ENCODE results near the gene SPOCK1.

SPOCK1 gene

DNA sequence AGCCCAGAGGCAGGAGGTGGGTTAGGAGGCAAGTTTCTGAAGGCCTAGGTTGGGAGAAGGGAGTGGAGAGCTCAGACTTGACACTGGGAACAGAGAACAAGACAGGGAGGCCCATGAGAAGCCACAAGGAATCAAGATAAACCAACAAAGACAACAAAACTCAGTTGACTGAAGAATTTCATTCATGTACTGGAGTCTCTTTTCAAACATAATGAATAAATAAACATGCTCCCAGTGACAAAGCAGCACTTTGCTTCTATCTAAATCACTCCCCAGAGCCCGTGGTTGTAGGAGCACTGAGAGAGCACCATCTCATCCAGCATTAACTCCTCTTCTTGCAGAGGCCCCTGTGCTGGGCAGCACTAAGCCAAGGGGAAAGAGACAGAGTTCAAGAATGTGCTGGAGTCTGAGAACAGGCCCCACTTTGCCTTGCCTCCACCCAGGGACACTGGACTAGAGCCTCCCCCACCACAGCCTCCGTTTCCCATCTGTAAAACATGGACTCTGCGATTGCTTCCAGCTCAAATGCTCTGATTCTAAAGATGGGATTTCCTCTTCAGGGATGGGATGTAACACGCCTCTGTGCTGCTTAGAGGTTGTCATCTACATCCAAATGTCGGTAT lies 282.0 kb downstream of the SPOCK1 start:
- no peak for DNase-seq

DNA sequence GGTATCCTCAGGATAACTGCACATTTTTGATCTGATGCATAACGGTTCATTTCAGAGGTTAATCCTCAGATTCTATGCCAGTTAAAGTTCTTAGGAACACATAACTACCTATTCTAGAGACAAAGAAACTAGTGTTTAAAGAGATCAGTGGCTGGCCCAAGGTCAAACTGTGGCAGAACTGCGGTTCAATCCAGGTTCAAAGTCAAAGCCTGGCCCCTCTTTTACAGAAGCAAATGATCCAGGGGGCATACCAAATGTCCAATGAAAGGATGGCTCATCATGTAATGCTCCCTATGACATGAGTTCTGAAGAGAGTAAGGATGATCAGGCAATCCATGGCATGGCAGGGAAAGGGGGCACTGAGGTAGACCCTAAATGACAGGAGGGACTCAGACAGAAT lies 283.3 kb downstream of the SPOCK1 start:
- DNase-seq = no peak

DNA sequence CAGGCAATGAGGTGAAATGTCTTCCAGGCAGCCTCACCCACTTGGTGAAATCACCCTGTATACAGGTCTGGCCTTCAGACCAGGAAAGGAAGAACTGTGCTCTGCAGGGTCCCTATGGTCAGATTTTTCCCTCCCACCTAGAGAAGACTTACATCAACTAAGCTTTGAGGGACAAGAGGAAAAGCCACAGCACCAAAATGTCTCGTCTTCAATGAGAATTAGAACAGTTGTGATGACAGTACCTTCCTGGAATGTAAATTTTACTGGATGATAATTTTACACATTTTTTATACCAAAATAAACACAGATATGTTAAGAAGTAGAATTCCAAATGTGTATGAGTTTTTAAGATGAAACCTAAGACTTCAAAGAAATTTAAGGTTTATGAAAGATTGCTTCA lies 283.9 kb downstream of the SPOCK1 start:
- no peak for DNase-seq

DNA sequence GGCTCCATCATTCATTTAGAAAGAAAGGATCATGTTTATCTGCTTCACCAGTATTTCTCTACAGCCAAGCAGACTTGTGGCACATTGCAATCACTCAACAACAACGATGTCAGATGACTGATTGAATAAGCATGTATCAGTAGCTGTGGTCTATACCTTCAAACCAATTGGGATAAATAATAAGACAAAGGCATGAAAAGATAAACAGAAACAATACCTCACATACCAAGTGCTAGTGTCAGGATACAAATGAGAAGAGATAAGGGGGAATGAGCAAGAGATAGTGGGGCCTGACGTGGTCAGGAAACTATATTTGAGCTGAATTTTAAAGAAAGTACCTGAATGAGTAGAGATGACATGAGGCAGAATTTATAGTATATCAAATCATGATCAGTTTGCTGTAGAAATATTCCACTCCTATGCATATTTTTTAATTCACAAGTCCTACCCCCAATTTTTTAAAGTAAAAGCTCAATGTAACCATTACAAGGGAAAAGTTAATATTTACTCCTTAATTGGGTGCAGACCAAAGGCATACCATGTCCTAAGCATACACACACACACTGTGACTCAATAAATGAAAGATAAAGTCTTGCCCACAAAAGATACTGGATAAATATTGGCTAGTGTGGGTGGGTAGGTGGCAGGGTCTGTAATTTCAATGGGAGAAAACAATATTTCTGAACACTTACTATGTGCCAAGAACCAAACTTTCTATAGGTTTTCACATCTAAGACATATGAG lies 284.5 kb downstream of the SPOCK1 start:
- DNase-seq = no peak

DNA sequence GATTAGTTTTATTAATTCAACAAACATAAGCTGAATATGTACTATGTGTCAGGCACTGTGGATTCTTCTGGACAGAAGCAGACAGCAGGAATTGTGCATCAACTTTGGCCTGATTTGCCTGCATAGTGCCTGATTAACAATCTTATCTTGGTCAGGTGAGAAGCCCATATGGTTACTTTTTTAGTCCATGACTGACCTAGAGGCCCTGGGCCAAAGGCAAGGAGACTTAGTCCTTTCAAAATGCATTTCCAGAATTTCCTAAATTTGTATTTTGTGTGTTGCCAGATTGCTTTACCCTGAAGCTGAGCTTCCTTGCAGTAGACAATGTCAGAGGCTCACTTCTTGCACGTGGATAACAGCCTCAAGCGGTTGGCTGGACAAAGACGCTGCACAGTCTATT lies 286.7 kb downstream of the SPOCK1 start:
- DNase-seq = no peak

DNA sequence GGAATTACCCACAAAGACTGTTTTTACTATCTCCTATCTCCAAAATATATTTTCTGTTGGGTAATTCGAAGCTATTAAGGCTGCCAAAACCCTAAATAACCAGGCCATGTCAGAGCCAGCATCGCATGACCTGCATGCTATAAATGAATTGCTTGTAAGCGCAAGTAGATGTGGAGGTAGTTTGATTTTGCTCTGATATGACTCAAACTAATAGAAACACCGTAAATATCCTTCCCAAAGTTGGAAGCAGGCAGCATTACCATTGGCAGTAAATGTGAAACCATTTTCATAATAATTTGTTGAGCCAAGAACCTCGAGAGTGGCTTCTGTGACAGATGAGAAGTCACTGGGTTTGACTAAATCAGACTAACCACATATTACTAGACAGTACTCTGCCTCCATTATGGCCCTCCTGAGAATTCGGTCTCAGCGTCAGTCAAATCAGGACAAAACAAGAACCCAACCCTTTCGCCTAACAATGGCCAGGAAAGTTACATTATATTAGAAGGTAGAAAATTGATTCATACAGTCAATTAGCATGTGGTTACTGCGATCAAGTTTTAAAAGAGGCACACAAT lies 289.8 kb downstream of the SPOCK1 start:
- DNase-seq = no peak

DNA sequence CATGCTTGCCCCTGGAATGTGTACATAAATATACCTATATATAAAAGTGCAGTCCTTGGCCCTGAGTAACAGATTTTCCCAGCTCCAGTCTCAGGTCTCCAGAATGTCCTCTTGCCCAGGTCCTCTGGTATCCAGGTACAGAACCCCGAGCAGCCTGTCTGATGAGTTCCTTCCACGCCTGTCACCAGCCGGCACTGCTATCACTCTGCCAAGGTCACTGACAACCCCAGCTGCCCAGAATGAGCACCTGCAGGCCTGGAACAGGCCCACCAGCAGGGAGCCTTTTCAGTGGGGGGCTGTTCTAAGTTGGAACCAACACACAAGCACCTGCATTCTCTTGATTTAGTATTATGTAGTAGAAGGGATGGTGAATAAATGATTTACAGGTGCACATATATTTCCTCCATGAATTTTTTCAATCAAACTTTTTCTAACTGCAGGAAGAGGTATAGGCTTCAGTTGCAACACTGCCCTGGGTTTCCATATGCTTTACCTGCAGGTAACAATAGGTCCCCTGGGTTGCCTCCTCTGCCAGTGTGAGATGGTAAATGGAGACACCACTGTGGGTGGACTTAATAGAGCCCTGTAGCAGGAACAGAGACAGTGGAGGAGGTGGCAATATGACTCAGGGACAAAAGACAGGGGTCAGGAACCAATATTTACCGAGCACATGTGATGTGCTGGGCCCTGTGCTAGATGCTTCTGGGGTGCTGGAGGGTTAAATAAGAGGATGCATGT lies 291.9 kb downstream of the SPOCK1 start:
- DNase-seq = no peak

DNA sequence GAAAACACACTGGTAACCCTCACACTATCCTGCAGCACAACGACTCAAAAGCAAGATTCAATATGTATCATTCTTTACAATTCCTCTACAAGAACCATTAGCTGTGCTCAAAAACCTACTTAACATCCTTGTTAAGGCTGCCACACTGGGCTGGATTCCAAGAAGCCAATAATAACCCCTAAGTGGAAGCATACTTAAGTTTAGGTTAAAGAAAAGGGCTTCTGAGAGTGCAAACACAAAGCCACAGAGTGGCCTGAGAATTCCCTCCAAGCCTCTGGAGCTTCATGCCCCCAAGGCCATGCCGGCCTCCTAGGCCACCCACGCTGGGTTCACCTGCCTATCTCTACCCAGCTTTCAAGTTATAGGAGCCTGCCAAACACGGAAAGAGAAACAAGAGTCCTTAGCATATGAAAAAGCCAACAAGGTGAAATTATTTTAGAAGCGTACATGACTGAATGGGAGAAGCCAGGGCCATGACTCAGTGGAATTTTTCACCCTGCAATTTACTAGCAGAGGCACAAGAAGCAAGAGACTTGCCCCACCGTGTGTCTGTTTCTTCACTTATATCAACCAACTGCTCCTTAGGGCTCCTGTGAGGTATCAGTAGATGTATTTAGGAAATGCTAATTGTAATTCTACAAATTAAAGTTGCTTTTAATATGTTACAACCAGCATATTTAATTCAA lies 293.0 kb downstream of the SPOCK1 start:
- DNase-seq = peak; percentile 45

DNA sequence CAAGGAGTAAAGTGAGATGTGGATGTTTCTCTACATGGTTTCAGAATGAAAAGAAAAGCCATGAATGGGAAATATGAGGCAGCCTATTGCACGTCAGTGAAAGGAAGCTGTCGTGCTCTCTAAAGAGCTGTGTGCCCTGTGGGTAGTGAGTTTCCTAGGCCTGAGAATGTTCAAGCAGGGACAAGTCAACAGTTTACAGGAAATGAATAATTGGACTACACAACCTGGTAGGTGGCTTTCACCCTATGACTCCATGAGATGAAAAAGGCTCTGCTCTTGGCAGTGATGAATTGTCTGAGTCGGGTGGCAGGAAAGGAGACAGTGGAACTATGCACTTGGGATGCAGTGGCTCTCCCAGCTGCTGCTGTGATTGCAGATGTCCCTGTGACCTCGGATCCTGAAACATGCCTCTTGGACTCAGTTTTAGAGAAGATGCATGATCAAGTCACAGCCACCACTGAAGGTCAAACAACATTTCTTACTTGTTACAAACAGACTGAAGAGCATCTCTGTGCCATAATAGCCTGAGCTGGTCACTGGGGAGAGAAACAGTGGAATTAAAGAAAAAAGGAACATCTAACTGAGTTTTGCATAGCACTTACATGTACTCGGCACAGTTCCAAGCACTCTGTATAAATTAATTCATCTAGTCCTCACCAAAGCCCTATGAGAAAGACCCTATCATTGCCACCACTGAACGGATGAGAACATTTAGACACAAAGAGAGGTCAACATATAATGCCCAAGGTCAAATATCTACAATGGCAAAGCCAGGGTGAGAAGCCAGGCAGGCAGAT lies 293.7 kb downstream of the SPOCK1 start:
- no peak for DNase-seq

DNA sequence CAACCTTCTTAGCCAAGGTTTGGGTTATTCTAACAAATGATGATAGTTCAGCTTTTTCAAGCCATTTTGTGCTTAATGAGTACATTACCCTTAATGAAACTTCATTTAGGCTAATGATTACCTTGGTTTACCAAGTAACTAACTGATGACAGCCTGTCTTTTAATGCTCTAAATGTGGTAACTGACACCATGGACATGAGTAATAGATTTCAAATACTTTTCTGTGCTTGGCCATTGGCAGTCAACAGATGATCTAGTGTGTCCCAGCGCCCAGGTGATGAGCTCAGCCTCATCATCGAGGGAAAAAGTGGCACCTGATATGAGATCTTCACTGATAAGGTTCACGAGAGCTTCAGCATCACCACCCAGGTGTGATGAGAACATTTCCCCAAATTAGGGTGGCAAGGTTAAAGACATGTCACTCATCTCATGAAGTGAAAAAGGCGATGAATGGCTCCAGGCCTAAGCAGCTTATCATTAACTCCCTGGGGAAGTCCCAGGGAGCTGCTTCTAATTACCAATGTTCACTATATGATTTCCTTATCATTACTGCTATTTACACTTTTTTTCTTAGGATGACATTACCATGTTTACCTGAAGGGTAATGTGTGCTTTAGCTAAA lies 296.0 kb downstream of the SPOCK1 start:
- DNase-seq = no peak

DNA sequence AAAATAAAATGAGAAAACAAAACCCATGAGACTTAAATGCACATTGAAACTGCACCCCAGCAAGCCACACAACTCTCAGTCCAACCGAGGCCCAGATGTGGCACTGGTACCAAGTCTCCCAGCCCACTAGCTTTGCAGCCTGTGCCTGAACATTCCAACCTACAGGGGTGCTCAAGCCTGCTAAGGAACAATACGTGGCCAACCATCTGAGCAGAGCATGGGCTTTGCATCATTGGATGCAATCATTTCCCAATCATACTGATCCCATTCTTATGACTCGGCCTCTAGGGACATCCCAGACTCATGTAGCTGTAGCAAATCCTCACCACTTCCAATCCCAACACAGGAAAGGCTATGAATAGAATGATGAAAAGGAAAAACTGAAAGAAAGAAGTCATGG lies 297.2 kb downstream of the SPOCK1 start:
- no peak for DNase-seq

DNA sequence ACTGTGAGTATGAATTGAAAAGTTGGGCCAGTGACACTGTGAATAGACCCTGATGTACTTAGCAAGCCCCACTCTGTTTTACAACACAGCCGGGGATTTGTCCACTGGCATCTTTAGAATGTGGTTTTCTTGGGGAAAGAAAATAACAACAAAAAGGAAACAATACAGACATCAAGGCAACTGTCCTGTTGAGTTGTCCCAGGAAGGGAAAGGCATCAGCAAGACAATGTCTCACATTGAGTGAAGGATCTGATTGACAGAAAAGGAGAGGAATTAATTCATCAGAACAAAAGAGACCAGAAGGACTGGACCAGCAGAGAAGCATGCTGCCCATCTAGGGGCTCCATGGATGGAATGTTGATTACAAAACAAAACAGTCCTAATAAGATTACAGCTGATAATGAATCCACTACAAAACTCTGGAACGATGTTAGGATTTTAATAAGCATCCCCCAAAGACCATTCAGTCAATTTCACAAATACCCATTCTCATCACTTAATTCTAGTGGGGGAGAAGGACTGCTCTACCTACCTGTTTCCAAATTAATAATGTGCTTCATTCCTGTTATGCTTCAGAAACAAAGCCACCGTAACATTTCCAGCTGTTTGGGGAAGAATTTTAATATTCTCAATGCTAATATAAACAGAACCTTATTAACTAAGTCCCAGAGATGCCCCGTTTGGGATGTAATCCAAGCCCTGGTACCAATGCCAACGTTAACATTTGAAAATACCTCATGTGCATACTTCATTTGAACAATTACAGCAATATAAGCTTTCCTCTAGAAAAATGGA lies 298.0 kb downstream of the SPOCK1 start:
- DNase-seq = no peak

DNA sequence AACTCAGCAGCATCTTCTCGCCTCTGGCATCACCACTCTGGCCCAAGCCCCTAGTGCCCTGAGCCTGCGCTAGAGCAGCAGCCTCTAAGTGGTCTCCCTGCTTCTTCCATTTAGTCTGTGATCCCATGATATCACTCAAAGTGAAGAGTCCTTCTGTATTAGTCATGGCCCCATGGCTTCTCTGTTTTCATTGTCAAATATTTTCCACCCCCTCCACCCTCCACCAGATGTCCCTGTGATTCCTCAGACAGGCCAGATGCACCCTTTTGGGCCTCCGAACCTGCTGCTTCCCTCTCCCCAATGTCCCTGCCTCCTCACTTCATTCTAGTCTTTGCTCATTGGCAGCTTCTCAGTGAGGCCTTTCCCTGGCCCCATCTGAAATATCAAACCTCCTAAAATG lies 299.2 kb downstream of the SPOCK1 start:
- no peak for DNase-seq

DNA sequence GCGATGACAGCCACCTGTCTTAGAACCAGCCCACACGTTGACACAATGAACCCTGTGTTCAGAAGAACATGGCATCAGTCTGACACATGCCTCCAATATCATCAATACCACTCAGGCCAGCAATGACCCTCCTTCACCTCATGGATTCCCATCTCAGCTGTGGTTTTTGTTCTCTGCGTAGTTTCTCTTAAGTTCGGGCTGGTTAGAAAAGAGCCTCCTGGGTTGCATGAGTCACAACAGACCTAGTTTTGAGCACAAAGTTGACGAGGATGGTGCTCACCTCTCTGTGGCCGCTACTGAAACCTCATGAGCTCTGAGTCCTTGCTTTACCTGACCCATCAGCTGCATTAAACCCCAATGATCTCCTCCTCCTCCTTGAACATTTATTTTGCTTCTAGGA lies 299.9 kb downstream of the SPOCK1 start:
- no peak for DNase-seq

DNA sequence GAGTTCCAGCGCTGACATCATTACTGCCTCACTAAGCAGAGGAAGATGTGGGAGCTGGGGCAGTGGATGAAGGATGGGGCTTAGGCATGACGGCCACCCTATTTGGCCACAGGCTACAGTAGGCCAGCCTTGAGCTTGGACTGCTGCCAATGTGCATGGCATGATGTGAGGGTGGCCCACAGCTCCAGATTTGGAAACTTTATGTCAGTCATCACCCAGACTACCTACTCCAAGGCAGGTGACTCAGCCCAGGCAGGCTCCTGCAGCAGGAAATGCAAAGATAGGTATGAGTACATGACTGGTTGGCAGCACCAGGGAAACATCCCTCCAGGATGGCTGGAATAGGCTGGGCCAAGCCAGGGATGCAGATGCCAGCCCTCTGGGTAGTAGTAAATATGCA lies 303.6 kb downstream of the SPOCK1 start:
- no peak for DNase-seq

DNA sequence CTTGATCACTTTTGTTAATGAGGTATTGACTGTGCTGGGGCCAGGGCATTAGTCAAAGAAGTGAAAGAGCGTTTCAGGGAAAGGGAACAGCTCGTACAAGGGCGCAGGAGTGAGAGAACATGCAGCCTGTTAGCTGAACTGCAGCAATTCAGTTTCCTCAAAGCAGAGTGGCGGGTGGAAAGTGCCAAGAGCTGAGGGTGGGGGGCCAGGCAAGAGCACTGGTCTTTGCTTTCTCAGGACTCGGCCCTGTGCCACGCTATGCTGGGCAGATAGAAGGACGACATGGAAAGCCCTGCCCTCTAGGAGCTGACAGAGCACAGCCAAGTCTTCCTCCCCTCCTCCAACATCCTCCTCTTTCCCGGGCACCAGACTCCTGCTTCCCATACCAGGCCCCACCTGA lies 304.8 kb downstream of the SPOCK1 start:
- no peak for DNase-seq

DNA sequence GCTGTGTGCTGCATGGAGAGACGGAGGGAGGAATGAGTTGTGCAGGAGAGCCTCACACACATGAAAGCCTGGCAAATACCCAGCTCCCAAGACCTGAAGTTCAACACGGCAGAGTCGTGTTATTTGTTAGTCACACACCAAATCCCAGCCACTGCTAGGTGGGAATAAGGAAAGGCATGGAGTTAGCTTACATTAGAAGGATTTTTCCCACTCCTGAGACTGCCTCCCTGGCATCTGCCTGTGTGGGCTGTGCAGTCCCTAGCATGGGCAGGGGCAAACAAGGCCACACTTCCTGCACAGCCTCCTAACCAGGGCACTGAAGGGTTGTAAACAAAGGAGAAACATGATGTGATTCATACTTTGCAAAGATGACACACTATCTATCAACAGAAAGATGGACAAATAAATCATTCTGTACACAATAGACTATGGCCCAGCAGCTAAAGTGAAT lies 306.8 kb downstream of the SPOCK1 start:
- no peak for DNase-seq

DNA sequence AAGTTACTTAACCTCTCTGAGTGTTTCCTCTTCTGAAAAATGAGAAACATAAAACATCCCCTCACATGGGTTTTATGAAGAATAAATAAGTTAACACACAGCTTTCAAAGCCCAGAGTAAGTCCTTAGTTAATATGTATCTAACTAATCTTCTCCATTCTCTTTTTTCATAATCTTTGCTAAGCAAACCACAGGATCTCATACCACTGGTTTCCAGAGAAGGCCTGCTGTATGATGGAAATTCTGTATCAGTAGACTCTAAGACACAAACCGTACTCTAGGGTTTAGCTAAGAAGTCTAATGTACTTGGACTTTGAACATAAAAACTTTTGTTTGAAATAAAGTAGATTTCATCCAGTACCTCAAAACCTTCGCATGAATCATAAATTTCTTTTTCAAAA lies 307.9 kb downstream of the SPOCK1 start:
- DNase-seq = no peak

DNA sequence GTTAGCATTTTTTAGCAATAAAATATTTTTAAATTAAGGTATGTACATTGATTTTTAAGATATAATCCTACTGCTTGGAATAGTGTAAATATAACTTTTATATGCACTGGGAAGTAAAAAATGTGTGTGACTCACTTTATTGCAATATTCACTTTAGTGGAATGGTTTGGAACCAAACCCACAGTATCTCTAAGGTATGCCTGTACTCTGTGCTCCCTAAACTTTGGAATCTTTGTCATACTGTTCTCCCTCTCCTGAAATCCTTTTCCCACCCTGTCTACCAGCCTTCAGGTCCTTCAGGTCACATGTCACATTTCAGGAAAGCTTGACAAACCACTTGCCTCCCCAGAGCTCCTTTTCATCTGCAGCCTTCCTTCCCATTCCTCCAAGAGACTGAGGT lies 308.7 kb downstream of the SPOCK1 start:
- no peak for DNase-seq

DNA sequence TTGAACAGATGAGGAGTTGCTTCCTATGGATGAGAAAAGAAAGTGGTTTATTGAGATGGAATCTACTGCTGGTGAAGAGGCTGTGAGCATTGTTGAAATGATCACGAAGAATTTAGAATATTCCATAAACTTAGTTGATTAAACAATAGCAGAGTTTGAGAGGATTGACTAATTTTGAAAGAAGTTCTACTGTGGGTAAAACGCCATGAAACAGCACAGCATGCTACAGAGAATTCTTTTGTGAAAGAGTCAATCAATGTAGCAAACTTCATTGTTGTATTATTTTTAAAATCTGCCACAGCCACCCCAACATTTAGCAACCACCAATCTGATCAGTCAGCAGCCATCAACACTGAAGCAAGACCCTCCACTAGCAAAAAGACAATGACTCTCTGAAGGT lies 309.1 kb downstream of the SPOCK1 start:
- no peak for DNase-seq

DNA sequence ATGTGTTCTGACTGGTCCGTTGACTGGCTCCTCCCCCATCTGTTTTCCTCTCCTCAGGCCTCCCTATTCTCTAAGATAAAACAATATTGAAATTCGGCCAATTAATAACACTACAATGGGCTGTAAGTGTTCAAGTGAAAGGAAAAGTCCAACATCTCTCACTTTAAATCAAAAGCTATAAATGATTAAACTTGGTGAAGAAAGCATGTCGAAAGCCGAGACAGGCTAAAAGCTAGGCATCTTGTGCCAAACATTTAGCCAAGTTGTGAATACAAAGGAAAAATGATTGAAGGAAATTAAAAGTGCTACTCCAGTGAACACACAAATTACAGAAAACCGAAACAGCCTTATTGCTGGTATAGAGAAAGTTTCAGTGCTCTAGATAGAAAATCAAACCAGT lies 310.6 kb downstream of the SPOCK1 start:
- DNase-seq = no peak
